K562 treated with DMSO at 1 percent for 24 hours (cell line): Measurements from ENCODE around the gene SDR39U1. TPM values are rescaled to one million over a fixed set of nuclear protein-coding genes. Genes with fewer than 3 reads are reported as not detected.

ENCODE experiments used
- total RNA-seq: library from RNA; unstranded; fragments of 300-600 nt; gene quantifications from 2 replicates; pipeline ENCODE4 v1.2.3, GENCODE V29; 2022; ENCODE audit warnings: low read depth; ENCODE audit not compliant: insufficient read depth

Gene SDR39U1, protein sequence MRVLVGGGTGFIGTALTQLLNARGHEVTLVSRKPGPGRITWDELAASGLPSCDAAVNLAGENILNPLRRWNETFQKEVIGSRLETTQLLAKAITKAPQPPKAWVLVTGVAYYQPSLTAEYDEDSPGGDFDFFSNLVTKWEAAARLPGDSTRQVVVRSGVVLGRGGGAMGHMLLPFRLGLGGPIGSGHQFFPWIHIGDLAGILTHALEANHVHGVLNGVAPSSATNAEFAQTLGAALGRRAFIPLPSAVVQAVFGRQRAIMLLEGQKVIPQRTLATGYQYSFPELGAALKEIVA
- 74.3 and 80.6 TPM in 2 replicates for total RNA-seq

GRCh38 chr14:24442240-24443052 is at the start of gene SDR39U1:
Gene SDR39U1 (minus strand): TSS chr14:24442776. CDS start chr14:24442769, 7 bp downstream.

DNA sequence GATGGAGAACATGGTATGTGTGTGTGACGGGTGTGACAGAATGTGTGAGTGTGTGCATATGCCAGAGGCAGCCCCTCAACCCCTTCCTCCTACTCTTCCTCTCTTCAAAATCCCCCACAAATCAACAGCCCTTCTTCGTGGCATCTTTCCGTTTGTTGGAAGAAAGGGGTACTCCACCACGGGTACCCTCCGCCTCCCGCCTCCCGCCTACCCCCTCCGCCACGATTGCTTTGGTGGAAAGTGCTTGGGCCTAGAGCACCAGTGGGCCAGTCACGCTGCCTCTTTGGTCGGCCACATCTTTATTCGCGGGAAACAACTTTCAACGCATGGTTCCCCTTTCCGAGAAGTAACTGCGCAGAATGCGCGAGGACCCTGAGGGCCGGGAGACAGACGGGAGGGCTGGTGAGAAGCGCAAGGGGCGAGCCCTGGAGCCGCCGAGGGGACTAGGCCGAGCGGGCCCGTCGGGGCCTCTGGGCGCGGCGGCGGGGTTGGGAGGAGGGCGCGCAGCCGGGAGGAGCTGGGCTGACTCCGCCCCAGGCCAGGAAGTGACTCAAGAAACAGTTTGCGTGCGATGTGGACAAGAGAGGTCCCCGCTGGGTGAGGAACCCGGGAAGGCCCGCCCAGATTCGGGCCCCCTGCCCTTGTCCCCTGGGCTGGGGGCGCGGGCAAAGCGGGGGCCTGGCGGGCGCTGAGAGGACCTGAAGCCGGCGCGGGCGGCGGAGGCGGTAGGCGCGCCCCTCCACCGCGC is 13.0 kb downstream of the SDR39U1 start, which contains the start of the genes CBLN3 and KHNYN:
Gene CBLN3, minus strand, starts transcription at position 274 of the 748 bp plus-strand sequence. CDS start 614 bp downstream, outside the sequence.
Gene KHNYN, plus strand, starts transcription at position 560 of the 748 bp plus-strand sequence. CDS start 777 bp downstream, outside the sequence.

GRCh38 chr14:24398653-24399446 is 43.7 kb downstream of the SDR39U1 start, which contains the start of gene NYNRIN:
Gene NYNRIN (plus strand): TSS chr14:24399003. CDS start chr14:24399247, 244 bp downstream.

Other genes starting within 250 kb of the SDR39U1 start
- 22.1 and 25.4 TPM in 2 replicates for gene TM9SF1, start 247.3 kb downstream of the SDR39U1 start, total RNA-seq
- gene TSSK4, start 237.1 kb downstream of the SDR39U1 start, total RNA-seq = 0.96 TPM in 1 of 2 replicates, not detected in the other
- gene CHMP4A, start 229.3 kb downstream of the SDR39U1 start, total RNA-seq = 63.2 and 63.8 TPM in 2 replicates
- 16.9 and 17.9 TPM in 2 replicates for gene MDP1, start 226.7 kb downstream of the SDR39U1 start, total RNA-seq
- gene NEDD8, start 210.4 kb downstream of the SDR39U1 start, total RNA-seq = 144 and 171 TPM in 2 replicates
- 56.8 and 59.4 TPM in 2 replicates for gene GMPR2, start 209.8 kb downstream of the SDR39U1 start, total RNA-seq
- 21.0 and 28.8 TPM in 2 replicates for gene TINF2, start 200.2 kb downstream of the SDR39U1 start, total RNA-seq
- gene TGM1, start 179.6 kb downstream of the SDR39U1 start, total RNA-seq = 1.5 and 3.1 TPM in 2 replicates
- 24.9 and 28.0 TPM in 2 replicates for gene RABGGTA, start 171.2 kb downstream of the SDR39U1 start, total RNA-seq
- gene DHRS1, start 143.0 kb downstream of the SDR39U1 start, total RNA-seq = 41.0 and 43.3 TPM in 2 replicates
- 9.2 and 10.5 TPM in 2 replicates for gene NOP9, start 142.9 kb downstream of the SDR39U1 start, total RNA-seq
- not detected in 2 replicates for gene CIDEB, start 134.8 kb downstream of the SDR39U1 start, total RNA-seq
- 5.2 and 5.8 TPM in 2 replicates for gene LTB4R2, start 132.6 kb downstream of the SDR39U1 start, total RNA-seq
- 8.1 and 11.2 TPM in 2 replicates for gene LTB4R, start 131.3 kb downstream of the SDR39U1 start, total RNA-seq
- gene ADCY4, start 107.7 kb downstream of the SDR39U1 start, total RNA-seq = not detected in 2 replicates
- gene RIPK3, start 102.8 kb downstream of the SDR39U1 start, total RNA-seq = 0.35 and 0.89 TPM in 2 replicates
- 1.5 and 1.8 TPM in 2 replicates for gene NFATC4, start 74.6 kb downstream of the SDR39U1 start, total RNA-seq
- 1.4 and 1.6 TPM in 2 replicates for gene NYNRIN, start 43.8 kb downstream of the SDR39U1 start, total RNA-seq
- gene CBLN3, start 13.1 kb downstream of the SDR39U1 start, total RNA-seq = 0.98 and 1.1 TPM in 2 replicates
- gene KHNYN, start 12.8 kb downstream of the SDR39U1 start, total RNA-seq = 45.0 and 48.5 TPM in 2 replicates
- gene CMA1, start 65.5 kb upstream of the SDR39U1 start, total RNA-seq = not detected in 2 replicates
- gene CTSG, start 133.5 kb upstream of the SDR39U1 start, total RNA-seq = not detected in 2 replicates
- gene GZMH, start 166.9 kb upstream of the SDR39U1 start, total RNA-seq = 0.39 and 2.3 TPM in 2 replicates
- gene GZMB, start 191.4 kb upstream of the SDR39U1 start, total RNA-seq = not detected in 2 replicates